SKM-1 (cell line): Measurements from ENCODE around the gene TRAK1.
A peak's percentile ranks its signal among the peaks of the same experiment; 100 is the strongest.

Source experiments
- DNase-seq: peaks from one replicate; lab custom pipeline; 2025; ENCODE audit not compliant: unreplicated experiment; lab: John Stamatoyannopoulos, UW

Gene TRAK1

DNA sequence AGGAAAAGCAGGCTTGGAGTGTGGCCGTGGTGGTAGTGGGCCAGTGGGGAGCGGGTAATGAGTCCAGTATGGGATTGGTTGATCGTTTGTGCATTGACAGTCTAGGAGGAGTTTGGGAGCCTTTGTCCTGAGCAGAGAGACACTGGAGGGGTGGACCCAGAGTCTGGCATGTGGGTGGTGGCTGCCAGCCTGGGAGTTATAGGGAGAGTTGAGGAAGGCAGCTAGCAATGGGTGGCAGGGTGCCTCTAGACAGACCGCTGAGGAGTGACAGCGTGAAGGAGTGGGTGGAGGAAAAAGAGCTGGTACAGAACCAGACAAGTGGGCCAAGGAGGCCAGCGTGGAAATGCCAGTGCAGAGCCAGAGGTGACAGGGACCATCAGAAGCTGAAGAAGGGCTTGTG, 176.7 kb downstream of the TRAK1 start:
- no peak for DNase-seq

DNA sequence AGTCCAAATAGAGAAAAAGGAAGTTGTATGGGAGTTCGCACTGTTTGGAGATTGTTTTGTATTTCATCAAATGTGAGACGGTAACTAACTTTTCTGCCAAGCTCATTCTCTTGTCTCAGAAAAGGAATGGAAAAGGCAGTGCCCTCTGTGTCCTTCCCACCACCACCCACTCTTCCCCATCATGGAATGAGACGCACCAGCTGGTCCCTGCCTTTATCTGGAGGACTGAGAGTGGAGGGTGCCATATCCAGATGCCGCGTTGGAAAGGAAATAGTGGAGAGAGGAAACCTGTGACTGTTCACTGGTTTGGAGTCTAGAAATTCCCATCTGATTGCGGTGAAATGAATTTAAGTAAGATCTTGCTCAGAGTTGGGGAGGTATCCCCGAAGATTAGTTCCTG, 178.5 kb downstream of the TRAK1 start:
- DNase-seq, result no peak

DNA sequence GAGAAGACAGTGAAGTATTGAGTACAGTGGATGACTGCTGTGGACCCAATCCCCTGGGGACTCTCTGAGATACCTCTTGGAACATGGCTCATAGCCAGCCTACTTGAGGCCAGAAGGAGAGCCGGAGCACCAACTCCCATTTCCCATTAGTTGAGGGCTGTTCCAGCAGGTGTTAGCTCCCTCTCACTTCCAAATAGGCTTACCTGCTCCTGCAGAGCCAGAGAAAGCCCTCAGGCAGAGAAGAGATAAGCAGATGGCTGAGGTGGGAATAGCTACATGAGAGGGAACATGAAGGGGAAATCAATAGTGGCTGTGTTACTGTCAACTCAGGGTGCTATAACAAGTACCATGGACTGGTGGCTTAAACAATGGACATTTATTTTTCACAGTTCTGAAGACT, 179.4 kb downstream of the TRAK1 start:
- no peak for DNase-seq

DNA sequence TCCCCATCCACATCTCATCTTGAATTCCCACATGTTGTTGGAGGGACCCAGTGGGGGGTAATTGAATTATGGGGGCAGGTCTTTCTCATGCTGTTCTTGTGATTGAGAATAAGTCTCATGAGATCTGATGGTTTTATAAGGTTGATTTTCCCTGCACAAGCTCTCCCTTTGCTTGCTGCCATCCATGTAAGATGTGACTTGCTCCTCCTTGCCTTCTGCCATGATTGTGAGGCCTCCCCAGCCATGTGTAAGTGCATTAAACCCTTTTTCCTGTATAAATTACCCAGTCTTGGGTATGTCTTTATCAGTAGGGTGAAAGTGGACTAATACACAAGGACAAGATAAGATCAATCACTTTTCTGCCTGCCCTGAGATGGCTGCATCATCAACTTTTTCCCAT, 180.6 kb downstream of the TRAK1 start:
- DNase-seq, result no peak

DNA sequence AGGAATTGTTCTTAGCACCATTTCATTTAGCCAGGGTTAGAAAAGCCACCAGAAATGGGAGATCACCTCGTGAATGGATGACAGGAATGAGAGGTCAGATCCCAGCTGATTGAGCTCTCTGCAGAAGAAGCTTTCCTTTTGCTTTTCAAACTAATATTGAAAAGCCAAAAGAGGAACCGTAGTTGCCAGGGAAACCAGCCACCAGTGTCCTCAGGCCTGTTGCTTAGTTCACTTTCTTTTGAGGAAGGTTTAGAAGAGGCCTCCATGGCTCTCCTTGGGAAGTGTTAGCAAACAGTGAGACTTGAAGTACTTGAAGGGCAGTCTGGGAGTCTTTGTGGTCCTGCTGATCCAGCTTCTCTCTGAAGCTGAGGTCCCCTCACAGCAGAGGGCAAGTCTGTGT, 182.2 kb downstream of the TRAK1 start:
- DNase-seq, result peak; percentile 17

DNA sequence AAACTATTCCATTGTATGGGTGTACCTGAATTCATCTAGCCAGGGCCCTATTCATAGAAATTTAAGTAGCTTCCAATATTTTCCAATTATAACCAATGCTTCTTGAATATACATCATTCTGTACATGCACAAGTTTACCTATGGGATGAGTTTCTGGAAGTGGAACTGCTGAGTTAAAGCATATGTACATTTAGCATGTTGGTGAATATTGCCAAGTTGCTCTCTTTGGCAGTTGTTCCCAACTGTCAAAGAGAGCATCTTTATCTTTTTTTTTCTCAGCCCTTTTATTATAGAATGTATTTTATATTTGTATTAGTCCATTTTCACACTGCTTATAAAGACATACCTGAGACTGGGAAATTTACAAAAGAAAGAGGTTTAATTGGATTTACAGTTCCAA, 183.1 kb downstream of the TRAK1 start:
- no peak for DNase-seq

DNA sequence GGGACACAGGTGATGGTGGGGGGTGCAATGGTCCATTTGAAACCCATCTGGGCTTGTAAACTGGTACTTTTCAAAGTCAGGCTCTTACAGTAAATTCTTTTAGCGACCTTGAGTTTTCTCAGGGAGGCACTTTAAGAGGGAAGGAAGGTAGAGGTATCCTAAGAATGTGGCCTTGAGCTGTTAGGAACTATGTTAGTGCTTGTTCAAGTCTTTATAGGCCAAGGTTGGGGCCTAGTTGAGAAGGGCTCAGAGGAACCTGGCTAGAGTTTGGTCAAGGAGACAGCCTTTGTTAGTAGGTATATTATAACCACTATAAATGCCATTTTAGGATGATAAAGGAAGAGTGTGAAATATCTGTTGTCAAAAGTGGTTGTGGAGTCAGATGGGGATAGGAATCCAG, 184.1 kb downstream of the TRAK1 start:
- no peak for DNase-seq
